HepG2 (cell line): ENCODE results near the gene NDUFB3. TPM values are rescaled to one million over a fixed set of nuclear protein-coding genes. Genes with fewer than 3 reads are reported as not detected.

Source experiments
- CEBPG ChIP-seq: IDR thresholded peaks from 2 replicates; pipeline ENCODE4 v1.6.1; 2016
- FOXP1 ChIP-seq, 2 experiments: fragments of 450-650 bp in 1 of 2; IDR thresholded peaks; 2 replicates each; pipeline ENCODE4 v1.6.1; 2017 to 2018; ENCODE audit warnings: antibody characterized with exemption in 1 of 2
- ISL2 ChIP-seq: sonication (generic); formaldehyde crosslinking; IDR thresholded peaks from 2 replicates; pipeline ENCODE4 v1.5.0; 2020; ENCODE audit warnings: missing genetic modification reagents
- KDM3A ChIP-seq: IDR thresholded peaks from 2 replicates; pipeline ENCODE4 v1.6.1; 2018; ENCODE audit warnings: low read depth, missing compliant biosample characterization
- MBD4 ChIP-seq: IDR thresholded peaks from 2 replicates; pipeline ENCODE4 v1.6.1; 2012; ENCODE audit warnings: low read length, inconsistent platforms, borderline replicate concordance
- MXD4 ChIP-seq: IDR thresholded peaks from 2 replicates; pipeline ENCODE4 v1.6.1; 2016; ENCODE audit warnings: mild to moderate bottlenecking, missing biosample characterization, missing genetic modification reagents
- NCOR1 ChIP-seq: fragments of 200-600 bp; sonication (generic); IDR thresholded peaks from 2 replicates; pipeline ENCODE4 v1.7.0; 2017; ENCODE audit warnings: antibody characterized with exemption, low read length, borderline replicate concordance
- NFIB ChIP-seq: sonication (generic); formaldehyde crosslinking; IDR thresholded peaks from 2 replicates; pipeline ENCODE4 v1.9.0; 2021; ENCODE audit warnings: missing genetic modification reagents, mild to moderate bottlenecking, borderline replicate concordance
- NFRKB ChIP-seq: fragments of 450-650 bp; IDR thresholded peaks from 2 replicates; pipeline ENCODE4 v1.6.1; 2017
- NR1H2 ChIP-seq: sonication (generic); formaldehyde crosslinking; IDR thresholded peaks from 2 replicates; pipeline ENCODE4 v1.8.1; 2022; ENCODE audit warnings: low read depth, missing genetic modification reagents, borderline replicate concordance
- POLR2AphosphoS2 ChIP-seq: IDR thresholded peaks from 2 replicates; pipeline ENCODE4 v1.6.1; 2011; ENCODE audit warnings: low read depth, low read length, improper control_type of control experiment
- RBM39 ChIP-seq: fragments of 200-400 bp; formaldehyde crosslinking; IDR thresholded peaks from one replicate; pipeline ENCODE4 v1.6.1; 2018; ENCODE audit warnings: antibody characterized with exemption, mild to moderate bottlenecking, low read depth, low read length; ENCODE audit not compliant: poor library complexity, severe bottlenecking
- RFX1 ChIP-seq: fragments of 450-650 bp; IDR thresholded peaks from 2 replicates; pipeline ENCODE4 v1.6.1; 2017
- RNF2 ChIP-seq: fragments of 450-650 bp; conservative IDR thresholded peaks from 2 replicates; pipeline ENCODE4 v1.6.1; 2016; ENCODE audit warnings: low read depth
- ZFAT ChIP-seq: sonication (generic); formaldehyde crosslinking; conservative IDR thresholded peaks from 2 replicates; pipeline ENCODE4 v1.8.1; 2023; ENCODE audit warnings: missing genetic modification reagents, inconsistent platforms
- ZFP36L2 ChIP-seq: sonication (generic); formaldehyde crosslinking; IDR thresholded peaks from 2 replicates; pipeline ENCODE4 v1.4.0; 2020; ENCODE audit warnings: missing genetic modification reagents
- ZKSCAN5 ChIP-seq: sonication (generic); formaldehyde crosslinking; IDR thresholded peaks from 2 replicates; pipeline ENCODE4 v1.5.1; 2020; ENCODE audit warnings: mild to moderate bottlenecking, missing genetic modification reagents
- ZNF121 ChIP-seq: sonication (generic); formaldehyde crosslinking; IDR thresholded peaks from 2 replicates; pipeline ENCODE4 v1.5.0; 2020; ENCODE audit warnings: mild to moderate bottlenecking, missing genetic modification reagents
- ZNF207 ChIP-seq: fragments of 450-650 bp; IDR thresholded peaks from 2 replicates; pipeline ENCODE4 v1.6.1; 2016; ENCODE audit warnings: antibody characterized with exemption, borderline replicate concordance
- ZNF274 ChIP-seq: sonication (generic); formaldehyde crosslinking; IDR thresholded peaks from 2 replicates; pipeline ENCODE4 v1.5.1; 2020; ENCODE audit warnings: mild to moderate bottlenecking, missing genetic modification reagents
- ZNF530 ChIP-seq: sonication (generic); formaldehyde crosslinking; IDR thresholded peaks from 2 replicates; pipeline ENCODE4 v1.5.0; 2020; ENCODE audit warnings: low read depth, mild to moderate bottlenecking, missing genetic modification reagents
- ZNF558 ChIP-seq: sonication (generic); formaldehyde crosslinking; IDR thresholded peaks from 2 replicates; pipeline ENCODE4 v1.9.0; 2022; ENCODE audit warnings: mild to moderate bottlenecking, missing genetic modification reagents, borderline replicate concordance
- ZNF713 ChIP-seq: sonication (generic); formaldehyde crosslinking; IDR thresholded peaks from 2 replicates; pipeline ENCODE4 v1.4.0; 2020; ENCODE audit warnings: mild to moderate bottlenecking, missing genetic modification reagents
- polyA plus RNA-seq, 8 experiments: library from polyadenylated mRNA; depleted of rRNA in 3 of 8; stranded (reverse) in 7 of 8; unstranded in 1 of 8; fragments of >200 nt; fragmentation: Illumina TruSeq in 4 of 8; extraction: Trizol in 4 of 8; gene quantifications; 2 replicates each; pipeline versions ENCODE4 v1.2.1 to v1.2.3, GENCODE V29; 2011 to 2016; ENCODE audit warnings: low read depth in 4 of 8, missing spikeins in 1 of 8, mixed read lengths in 1 of 8; ENCODE audit not compliant: insufficient read depth in 1 of 8
- total RNA-seq, 5 experiments: library from RNA; depleted of rRNA; stranded (reverse); fragments of >200 nt; fragmentation: Illumina TruSeq; extraction: Trizol; gene quantifications; 2 replicates each; pipeline ENCODE4 v1.2.3, GENCODE V29; 2016; ENCODE audit warnings: low read depth in 1 of 5
- TF ChIP-seq, protein P1 (sequence below): sonication (generic); formaldehyde crosslinking; IDR thresholded peaks from 2 replicates; pipeline ENCODE4 v1.4.0; 2020; ENCODE audit warnings: missing genetic modification reagents
- TF ChIP-seq, protein P2 (sequence below): sonication (generic); formaldehyde crosslinking; IDR thresholded peaks from 2 replicates; pipeline ENCODE4 v1.8.1; 2022; ENCODE audit warnings: mild to moderate bottlenecking, missing genetic modification reagents
- TF ChIP-seq, protein P3 (sequence below): sonication (generic); formaldehyde crosslinking; conservative IDR thresholded peaks from 2 replicates; pipeline ENCODE4 v1.8.1; 2023; ENCODE audit warnings: missing genetic modification reagents
- TF ChIP-seq, protein P4 (sequence below): IDR thresholded peaks from 2 replicates; pipeline ENCODE4 v1.6.1; 2016; ENCODE audit warnings: control low read depth

The NDUFB3 gene
- total and polyA plus RNA-seq, 2 of the 13 experiments (the other 11 are each of a cell fraction or from before 2014, with no cell fraction given): 50.7 to 159 TPM

DNA sequence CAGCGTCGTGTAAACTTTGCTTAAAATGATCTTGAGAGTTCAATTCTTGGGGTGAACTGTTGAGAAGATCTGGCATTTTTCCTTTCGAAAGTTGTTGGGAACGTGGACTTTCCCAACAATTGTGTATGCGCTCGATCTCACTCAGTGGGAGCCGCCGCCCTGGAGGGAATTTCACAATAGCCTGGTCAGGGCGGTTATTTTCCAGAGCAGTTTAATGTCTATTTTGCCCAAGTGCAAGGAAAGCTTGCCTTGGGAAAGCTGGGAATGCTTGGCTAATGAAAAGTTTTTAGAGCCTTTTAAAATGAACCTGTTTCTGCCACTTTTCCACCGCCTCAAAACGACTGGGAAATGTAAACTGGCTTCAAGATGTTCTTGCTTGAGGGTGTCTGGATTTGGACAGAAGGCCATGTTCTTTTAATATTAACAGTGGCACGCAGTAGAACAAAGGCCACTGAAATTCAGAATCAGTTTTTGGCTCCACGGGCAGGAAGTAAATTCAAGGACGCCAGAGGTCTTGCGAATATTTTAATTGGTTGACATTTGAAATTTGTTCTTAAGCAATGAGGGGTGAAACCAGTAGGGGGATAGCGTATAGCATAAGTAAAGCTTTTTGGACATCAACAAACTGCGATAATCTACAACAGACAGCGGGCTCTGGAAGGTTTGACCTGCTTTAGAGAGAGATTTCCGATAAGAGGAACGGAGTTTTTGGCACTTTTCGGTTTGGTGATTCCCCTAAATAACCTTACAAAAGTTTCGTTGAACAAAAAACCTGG lies 45.3 kb downstream of the NDUFB3 start (continued):
- no peak for TF ChIP-seq RFX1
- TF ChIP-seq ISL2 (CRISPR knock-in tag): no peak; the same call in 1 of the 2 replicates
- peak; percentile 86 for TF ChIP-seq CEBPG (CRISPR knock-in tag)
- no peak for TF ChIP-seq ZNF274 (CRISPR knock-in tag)
- no peak for TF ChIP-seq ZNF207
- TF ChIP-seq NR1H2 (CRISPR knock-in tag): no peak
- TF ChIP-seq ZNF558 (CRISPR knock-in tag): no peak
- no peak for TF ChIP-seq RNF2
- no peak for TF ChIP-seq ZKSCAN5 (CRISPR knock-in tag)
- no peak for TF ChIP-seq MXD4
- TF ChIP-seq ZFAT (CRISPR knock-in tag): no peak
- TF ChIP-seq MBD4: no peak
- TF ChIP-seq ZNF530 (CRISPR knock-in tag): no peak
- TF ChIP-seq NFRKB: no peak
- TF ChIP-seq, protein P1, sequence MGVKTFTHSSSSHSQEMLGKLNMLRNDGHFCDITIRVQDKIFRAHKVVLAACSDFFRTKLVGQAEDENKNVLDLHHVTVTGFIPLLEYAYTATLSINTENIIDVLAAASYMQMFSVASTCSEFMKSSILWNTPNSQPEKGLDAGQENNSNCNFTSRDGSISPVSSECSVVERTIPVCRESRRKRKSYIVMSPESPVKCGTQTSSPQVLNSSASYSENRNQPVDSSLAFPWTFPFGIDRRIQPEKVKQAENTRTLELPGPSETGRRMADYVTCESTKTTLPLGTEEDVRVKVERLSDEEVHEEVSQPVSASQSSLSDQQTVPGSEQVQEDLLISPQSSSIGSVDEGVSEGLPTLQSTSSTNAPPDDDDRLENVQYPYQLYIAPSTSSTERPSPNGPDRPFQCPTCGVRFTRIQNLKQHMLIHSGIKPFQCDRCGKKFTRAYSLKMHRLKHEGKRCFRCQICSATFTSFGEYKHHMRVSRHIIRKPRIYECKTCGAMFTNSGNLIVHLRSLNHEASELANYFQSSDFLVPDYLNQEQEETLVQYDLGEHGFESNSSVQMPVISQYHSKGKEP: no peak
- TF ChIP-seq NFIB (CRISPR knock-in tag): no peak
- TF ChIP-seq KDM3A (CRISPR knock-in tag): no peak
- no peak for TF ChIP-seq ZNF121 (CRISPR knock-in tag)
- no peak for TF ChIP-seq FOXP1 (IDR thresholded peaks at IDR 0.05)
- no peak for TF ChIP-seq FOXP1 (CRISPR knock-in tag; IDR thresholded peaks at IDR 0.05)
- TF ChIP-seq, protein P2, sequence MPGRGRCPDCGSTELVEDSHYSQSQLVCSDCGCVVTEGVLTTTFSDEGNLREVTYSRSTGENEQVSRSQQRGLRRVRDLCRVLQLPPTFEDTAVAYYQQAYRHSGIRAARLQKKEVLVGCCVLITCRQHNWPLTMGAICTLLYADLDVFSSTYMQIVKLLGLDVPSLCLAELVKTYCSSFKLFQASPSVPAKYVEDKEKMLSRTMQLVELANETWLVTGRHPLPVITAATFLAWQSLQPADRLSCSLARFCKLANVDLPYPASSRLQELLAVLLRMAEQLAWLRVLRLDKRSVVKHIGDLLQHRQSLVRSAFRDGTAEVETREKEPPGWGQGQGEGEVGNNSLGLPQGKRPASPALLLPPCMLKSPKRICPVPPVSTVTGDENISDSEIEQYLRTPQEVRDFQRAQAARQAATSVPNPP (CRISPR knock-in tag): no peak
- no peak for TF ChIP-seq RBM39
- TF ChIP-seq, protein P3, sequence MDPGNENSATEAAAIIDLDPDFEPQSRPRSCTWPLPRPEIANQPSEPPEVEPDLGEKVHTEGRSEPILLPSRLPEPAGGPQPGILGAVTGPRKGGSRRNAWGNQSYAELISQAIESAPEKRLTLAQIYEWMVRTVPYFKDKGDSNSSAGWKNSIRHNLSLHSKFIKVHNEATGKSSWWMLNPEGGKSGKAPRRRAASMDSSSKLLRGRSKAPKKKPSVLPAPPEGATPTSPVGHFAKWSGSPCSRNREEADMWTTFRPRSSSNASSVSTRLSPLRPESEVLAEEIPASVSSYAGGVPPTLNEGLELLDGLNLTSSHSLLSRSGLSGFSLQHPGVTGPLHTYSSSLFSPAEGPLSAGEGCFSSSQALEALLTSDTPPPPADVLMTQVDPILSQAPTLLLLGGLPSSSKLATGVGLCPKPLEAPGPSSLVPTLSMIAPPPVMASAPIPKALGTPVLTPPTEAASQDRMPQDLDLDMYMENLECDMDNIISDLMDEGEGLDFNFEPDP (CRISPR knock-in tag): no peak
- TF ChIP-seq ZFP36L2: no peak
- TF ChIP-seq POLR2AphosphoS2: no peak
- TF ChIP-seq, protein P4, sequence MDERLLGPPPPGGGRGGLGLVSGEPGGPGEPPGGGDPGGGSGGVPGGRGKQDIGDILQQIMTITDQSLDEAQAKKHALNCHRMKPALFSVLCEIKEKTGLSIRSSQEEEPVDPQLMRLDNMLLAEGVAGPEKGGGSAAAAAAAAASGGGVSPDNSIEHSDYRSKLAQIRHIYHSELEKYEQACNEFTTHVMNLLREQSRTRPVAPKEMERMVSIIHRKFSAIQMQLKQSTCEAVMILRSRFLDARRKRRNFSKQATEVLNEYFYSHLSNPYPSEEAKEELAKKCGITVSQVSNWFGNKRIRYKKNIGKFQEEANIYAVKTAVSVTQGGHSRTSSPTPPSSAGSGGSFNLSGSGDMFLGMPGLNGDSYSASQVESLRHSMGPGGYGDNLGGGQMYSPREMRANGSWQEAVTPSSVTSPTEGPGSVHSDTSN: no peak
- TF ChIP-seq NCOR1: peak; percentile 47; the same call in 1 of the 2 replicates
- no peak for TF ChIP-seq ZNF713
